NCI-H1417 treated with DMSO at 0.1 percent for 48 hours (cell line): ENCODE data around the gene SPATA2.

Source experiments
- DNase-seq: peaks from one replicate; lab custom pipeline; 2025; lab: John Stamatoyannopoulos, UW

SPATA2 gene

DNA sequence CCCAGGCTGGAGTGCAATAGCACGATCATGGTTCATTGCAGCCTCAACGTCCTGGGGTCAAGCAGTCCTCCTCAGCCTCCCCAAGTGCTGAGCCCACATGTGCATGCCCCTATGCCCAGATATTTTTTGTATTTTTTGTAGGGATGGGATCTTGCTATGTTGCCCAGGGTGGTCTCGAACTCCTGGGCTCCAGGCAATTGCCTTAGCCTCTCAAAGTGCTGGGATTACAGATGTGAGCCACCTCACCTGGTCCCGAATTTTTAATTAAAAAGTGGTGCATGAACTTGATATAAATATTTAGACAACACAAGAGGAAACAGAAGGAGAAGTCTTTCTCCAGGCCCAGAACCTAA, 13.8 kb upstream of the SPATA2 start:
- no peak for DNase-seq

DNA sequence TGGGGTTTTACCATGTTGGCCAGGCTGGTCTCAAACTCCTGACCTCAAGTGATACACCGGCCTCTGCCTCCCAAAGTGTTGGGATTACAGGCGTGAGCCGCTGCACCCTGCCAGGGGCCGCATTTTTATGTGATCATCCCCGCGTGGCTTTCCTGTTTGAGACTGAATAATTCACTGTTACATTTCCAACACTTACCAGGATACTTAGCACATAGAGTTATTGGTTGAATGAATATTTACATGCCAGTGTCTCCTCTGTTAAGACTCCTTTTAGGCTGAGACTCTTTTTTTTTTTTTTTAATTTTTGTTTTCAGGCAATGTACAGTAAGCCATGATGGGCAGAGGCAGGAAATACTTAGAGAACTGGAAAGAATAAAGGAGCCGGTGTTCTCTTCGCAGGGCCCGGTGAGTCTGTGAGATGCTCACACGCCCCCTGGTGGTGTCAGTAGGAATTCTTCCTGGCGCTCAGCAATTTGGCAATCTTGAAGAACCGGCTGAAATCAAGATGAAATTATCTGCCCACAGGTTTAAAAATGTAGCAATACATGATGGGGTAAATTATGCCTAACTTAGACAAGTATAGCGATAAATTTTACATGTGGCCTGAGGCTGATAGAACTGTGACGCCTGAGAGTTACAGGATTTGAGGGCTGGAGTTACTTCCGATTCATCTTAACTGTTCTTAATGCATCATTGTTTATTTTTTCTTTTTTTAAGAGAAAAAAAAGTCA, 13.2 kb upstream of the SPATA2 start:
- DNase-seq = peak; percentile 67

DNA sequence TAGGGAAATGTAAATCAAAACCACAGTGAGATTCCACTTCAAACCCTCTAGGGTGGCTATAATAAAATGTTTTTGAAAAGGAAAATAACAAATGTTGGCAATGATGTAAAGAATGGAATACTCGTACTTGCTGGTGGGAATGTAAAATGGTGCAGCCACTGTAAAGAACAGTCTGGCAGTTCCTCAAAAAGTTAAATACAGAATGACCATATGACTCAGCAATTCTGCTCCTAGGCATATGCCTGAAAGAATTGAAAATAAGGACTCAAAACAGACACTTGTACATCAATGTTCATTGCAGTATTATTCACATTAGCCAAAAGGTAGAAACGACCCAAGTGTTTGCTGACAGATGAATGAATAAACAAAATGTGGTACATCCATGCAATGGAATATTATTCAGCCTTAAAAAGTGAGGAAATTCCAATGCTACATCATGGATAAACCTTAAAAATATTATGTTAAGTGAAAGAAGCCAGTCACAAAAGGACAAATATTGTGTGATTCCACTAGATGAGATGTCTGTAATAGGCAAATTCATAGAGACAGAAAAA, 10.6 kb upstream of the SPATA2 start:
- no peak for DNase-seq

DNA sequence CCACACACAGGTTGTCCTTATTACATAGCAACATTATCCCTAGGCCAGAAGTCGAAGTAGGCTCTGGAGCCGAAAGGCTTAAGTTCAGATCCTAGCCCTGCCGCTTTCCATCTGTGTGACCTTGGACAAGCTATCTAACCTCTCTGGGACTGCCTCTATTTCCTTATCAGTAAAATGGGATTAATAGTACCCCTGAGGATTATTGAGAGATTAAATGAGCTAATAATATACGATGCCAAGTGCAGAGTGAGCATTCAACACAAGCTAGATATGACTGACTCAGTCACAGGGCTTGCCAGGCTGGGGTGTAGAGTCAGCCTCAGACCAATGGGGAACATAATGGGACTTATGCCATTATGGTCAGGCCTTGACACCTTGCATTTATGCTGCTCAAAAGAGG, 8.9 kb upstream of the SPATA2 start:
- no peak for DNase-seq

DNA sequence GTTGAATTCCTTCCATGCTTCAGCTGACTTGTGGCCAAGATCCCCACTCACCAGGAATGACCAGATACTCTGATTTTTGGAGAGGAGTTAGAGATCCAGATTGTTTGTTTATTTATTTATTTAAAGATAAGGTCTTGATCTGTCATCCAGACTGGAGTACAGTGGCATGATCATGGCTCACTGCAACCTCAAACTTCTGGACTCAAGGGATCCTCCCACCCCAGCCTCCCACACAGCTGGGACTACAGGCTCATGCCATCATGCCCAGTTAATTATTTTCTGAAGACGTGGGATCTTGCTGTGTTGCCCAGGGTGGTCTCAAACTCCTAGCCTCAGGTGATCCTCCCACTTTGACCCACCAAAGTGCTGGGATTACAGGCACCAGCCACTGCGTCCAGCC, 4.1 kb upstream of the SPATA2 start:
- DNase-seq = no peak

DNA sequence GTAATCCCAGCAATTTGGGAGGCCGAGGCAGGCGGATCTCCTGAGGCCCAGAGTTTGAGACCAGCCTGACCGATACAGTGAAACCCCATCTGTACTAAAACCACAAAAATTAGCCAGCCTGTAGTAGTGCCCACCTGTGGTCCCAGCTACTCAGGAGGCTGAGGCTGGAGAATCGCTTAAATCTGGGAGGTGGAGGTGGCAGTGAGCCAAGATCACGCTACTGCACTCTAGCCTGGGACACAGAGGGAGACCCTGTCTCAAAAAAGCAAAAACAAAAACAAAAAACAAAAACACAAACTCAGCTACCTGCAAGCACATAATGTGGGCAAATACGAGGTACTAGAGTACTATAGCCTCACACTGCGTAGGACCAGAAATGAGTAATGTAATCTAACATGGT, 3.7 kb upstream of the SPATA2 start:
- no peak for DNase-seq

DNA sequence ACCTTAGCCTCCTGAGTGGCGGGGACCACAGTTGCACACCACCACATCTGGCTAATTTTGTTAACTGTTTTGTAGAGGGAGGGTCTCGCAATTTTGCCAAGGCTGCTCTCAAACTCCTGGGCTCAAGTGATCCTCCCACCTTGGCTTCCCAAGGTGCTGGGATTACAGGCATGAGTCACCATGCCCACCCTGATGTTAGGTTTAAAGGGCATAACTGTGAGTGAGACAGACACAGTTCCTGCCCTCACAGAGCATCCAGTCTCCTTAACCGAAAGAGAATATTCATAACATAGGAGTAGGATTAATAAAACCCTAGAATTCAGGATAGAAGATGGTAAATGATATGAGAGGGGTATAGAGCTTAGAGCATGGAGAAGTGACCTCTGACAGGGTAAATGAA, 3.1 kb upstream of the SPATA2 start:
- no peak for DNase-seq

DNA sequence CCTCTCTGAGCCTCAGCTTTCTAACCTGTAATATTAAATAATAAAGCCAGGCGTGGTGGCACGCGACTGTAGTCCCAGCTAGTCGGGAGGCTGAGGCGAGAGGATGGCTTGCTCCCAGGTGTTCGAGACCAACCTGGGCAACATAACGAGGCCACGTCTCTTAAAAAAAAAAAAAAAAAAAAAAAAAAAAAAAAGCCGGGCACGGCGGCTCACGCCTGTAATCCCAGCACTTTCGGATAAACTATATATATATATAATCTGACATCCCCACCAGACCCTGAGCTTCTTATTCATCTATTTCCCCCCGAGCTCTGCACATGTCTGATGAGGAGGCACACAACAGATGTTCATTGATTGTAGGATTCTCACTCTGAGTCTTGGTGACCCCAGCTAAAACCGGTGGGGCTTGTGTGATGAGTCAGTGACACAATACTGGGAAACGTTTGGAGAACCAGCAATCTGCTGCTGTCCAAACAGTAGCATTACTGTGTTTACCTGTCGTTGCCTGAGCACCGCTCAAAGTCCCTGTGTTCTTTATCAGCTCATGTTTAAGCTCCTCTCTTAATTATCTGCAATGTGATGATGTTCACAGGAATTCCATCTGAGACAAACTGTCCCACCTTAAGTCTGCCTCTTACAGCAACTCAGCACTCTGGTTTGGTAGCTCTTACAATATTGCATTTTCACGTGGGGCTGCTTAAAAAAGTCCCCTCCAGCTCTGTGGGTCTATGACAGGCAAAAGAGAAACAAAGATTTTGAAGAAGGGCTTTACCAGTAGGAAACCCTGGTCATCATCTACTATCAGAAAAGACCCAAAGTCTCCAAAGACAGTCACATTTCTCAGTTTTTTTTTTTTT, 1.0 kb upstream of the SPATA2 start:
- DNase-seq = no peak

DNA sequence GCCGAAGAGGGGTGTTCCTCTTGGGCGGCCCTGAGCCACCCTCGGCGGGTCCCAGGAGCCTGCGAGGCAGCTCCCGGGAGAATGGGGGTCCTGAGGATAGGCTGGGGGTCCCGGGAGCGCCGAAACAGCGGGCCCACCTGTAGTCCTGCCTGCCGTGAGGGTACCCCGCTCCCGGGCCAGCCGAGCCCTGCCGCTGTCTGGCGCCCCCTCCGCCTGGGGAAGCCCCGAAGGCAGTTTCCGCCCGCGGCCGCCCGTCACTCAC, 280 bp downstream of the SPATA2 start:
- DNase-seq = no peak

DNA sequence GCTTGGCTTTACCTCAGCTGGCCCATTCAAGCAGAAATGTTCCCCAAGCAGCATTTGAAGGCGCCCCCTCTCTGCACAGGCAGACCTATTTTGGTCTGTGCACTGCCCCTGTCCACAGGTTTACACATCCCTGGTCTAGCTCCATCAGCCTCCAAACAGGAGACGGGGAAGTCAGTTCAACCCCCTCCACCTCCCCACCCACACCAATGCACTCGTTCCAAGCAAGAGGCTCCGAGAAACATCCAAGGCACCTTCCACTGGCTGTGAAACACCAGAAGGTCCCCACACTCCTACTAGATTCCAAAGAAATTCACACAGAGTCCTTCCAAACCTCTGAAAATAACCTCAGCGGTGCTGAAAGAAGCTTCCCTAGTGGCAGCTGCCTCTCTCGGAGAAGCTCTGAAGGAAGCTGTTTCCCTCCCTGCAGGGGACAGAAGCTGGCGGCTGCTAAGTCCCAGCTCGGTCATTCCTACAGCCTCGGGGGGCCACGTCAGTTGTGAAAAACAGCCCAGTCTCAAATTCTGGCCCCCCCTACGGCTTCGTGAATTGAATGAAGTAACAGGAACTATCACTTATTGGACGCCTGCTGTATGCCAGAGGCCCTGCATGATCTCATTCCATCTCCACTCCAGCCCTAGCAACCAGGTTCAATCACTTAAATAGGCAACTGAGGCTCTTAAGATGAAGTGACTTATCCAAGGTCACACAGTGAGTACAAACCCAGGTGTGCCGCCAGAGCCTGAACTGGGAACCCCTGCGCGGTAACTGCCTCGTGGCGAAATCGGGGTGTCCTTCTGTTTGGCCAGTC, 815 bp downstream of the SPATA2 start:
- DNase-seq = no peak

DNA sequence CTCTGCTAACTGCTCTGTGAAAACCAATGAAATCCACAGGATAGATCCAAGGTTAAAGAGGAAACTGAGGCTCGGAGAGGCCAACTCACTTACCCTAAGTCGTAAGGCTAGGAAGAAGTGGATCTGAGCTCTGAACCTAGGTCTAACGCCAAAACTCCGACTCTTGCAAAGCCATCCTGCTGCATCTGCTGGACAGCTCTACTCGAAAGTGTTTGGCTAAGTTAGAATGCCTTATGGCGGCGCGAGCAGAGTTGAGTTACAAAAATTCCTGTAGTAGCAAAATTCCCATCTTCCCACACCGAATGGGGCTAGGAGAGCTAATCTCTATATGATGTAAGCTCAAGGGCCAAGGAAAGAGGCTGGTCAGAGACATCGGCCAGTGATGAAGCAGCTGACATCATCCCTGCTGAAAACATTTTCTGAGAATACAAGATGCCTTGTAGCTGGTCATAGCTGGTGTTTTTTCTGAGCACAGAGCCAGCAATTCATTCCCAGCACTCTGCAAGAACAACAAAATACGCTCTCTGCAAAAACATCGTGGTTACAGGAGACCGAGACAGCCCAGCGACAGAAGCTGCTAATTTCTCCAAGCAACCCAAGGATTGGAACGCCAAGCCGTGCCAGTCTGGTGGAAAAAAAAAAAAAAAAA, 1.8 kb downstream of the SPATA2 start:
- DNase-seq = no peak

DNA sequence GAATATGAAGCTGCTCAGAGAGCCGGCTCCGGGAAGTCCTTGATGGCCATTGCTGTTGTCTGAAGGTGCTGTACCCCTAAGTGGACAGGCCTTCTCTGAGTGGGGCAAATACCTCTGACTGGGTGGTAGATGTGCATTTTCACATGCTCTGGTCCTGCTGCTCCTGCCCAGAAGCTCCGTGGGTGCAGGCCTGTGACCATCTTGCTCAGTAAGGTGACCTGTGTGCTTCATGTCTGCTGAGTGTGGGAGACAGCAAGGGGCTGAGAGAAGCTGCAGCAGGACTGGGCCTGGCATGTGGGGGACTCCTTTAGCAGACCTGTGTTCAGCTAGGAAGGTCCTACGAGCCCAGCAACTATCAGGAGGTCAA, 5.0 kb downstream of the SPATA2 start:
- no peak for DNase-seq

DNA sequence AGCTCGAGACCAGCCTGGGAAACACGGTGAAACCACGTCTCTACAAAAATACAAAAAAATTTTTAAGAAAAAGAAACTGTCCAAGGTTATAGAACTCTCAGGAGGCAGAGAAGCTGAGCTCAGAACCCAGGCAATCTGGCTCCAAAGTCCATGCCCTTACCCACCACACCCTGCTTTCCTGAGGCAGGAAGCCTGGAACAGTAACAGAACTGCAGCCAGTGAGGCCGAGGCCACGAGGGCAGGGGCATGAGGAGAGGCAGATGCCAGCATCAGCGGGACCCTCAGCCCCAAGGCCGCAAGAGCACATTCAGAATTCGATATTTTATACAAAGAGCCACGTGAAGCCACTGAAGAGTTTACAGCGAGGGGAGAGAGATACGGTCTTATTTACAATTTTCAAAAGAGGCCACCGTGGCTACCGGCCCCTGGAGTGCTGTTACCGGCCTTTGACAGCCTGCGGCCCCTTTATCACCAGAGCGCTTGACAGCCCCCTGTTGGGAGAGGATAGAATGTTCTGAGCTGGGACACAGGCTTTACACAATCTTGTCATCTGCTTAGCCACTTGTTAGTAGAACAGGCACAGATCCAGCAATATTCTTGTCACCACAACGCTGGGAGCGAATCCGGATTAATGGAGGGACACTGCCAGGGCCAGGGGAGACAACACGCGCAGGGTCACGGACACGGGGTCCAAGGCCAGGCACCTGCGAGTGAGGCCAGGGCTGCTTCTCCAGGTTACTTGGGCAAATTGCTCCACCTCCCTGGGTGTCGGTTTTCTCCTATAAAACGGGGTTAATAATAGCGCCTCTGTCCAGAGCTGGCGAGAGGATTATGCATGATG, 5.6 kb downstream of the SPATA2 start:
- no peak for DNase-seq

DNA sequence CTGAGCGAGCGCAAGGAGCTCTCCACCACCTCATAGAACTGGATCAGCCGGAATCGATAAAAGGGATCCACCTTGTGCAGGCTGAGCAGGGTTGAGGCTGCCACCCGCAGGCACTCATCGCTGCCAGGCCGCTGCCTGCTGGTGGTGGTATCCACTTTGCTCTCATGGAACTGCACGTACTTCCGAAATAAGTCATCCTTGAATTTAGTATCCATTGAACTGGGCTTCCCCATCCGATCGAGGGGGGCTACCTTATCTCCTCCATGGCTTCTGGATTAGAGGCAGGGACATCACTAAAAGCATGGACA, 7.1 kb downstream of the SPATA2 start:
- DNase-seq = no peak

DNA sequence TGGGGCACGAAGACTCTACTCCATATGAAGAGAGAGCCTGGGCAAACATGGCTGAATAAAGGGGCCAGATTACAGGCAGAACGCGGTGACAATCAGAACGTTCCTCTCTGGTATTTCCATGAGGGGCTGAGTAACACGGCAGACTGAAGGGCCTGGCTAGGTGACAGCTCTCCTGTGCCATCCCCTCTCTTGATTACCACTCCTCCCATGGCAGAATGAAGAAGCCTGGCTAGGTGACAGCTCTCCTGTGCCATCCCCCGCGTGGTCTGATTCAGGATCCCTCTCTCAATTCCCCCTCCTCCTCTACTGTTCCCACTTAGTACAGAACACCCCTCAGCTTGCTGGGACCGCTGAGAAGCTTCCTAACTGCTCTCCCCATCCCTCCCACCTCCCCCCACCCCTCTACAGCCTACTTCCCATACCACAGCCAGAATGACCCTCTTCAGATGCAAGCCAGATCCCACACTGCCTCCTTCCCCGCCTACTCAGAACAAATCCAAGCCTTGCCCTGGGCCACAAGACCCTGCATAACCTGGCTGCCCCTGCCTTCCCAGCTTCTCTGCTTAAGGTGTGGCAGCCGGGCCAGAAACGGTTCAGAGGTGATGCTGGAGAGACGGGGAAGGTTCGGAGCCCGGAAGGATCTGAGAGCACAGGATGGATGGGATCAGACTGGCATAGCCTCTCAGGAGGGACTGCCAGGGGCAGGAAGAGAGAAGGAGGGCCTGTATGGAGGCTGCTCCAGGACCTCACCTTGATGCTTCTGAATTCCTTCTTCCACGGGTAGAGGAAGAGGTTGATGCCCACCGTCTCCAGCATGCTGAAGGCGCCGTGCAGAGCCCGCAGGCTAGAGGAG, 7.7 kb downstream of the SPATA2 start:
- DNase-seq = no peak

DNA sequence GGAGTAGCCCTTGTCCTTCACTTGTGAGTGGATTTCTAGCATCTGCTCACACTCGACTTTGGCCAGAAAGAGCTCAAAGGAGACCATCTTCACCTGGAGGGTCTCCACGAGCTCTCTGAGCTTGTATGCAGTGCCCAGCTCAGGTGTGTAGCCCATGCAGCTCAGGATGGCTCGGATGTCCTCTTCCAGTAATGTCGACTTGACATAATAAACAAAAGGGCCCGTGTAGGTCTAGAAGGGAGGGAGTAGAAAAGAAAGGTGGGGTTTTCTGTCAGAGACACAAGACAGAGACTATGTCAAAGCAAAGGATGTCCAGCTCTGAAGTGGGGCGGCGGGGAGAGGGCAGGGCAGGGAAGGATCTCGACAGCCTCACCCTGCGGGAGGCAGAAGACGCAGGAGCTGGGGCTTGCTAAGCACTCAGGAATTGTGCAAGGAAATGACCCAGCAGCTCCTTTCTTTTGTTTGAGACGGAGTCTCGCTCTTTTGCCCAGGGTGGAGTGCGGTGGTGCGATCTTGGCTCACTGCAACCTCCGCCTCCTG, 8.6 kb downstream of the SPATA2 start:
- DNase-seq = no peak

DNA sequence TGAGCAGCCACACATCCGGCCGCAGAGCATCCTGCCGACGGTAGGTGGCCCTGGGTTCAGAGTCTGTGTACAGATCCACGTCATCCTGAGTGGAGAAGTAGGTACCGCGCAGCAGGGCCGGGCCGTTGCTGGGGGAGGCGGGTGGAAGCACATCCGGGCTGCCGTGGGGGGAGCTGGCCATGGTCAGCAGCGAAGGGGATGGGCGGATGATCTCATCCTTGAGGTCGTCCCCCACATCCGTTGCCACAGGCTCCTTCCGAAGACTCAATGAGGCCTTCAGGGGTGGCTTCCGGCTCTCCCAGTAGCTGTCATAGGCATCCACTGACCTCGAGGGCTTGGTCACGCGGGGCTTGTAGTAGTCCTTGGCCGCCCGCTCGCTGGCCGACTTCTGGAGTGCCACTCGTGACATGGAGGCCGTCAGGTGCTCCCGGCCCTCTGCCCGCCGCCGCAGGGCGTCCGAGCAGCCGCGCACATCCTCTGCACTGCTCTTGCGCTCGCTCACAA, 9.2 kb downstream of the SPATA2 start:
- DNase-seq = no peak

DNA sequence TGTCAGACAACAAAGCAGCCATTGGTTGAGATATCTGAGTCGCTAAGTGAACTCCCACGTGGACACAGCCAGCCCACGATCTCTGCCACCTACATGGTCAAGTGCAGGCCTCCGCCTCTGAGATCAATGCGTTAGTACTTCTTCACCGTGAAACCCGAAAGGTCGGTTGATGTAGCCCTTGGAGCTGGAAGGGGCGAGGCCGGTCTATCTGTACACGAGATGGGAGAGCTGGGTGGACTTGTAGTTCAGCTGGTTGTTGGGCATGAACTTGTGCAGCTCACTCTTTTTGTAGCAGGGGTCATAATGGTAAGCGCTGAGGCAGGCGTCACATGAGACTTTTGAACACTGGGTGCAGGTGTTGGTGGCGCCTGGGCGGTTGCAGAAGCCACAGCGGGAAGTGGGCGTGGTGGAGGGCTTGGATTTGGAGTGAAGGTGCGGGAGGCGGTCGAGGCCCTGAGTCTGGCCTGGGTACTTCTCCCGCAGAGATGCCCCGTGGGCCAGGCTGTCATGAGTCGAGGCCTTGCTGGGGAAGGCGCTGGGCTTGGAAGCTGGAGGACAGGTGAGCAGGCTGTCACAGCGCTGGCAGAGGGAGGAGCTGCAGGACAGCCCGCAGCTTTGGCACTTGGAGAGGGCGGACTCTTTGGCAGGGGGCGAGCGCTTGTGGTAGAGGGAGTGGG, 9.8 kb downstream of the SPATA2 start:
- no peak for DNase-seq

DNA sequence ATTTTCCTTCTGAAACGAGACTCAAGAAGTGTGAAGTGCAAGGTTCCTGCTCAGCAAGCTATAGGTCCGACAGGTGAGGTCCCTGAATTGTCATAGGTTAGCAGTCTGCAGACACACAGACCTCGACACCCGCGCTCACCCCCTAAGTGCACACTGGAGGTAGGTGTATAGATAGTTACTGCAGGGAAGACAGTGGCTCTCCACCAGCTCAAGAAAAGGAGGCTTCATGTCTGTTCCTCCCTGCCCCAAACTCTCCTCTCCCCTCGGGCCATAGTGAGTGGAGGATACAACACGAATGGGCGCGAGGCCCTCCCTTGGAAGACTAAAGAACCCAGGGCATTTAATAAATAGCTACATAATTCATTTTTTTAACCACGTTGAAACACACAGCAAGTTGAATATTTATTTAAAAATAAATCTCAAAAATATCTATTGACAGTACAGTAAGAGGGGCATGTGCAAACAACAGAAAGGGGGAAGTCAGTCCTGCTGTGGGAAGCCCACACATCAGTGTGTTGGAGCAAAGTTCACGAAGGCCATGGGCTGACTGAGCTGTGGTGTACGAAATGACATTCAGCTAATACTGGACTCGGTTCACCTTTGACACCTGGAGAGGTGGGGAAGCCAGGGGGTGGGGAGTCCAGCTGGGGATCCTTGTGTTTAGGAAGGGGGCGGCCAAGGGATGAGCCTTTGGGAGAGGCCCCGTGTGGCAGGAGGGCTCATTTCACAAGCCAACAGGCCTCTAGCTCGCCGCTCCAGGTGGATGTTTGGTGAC, 10.7 kb downstream of the SPATA2 start:
- DNase-seq = no peak
